BLaER1 treated with 17β-estradiol and CSF1 and Interleukin-3, amounts not matched to agents 10 nM and 100 nM (cell line): ENCODE data around the gene ARF6.

Source experiments
- H3K27ac ChIP-seq, 11 experiments: shearing (Covaris generic); formaldehyde crosslinking; 2 replicates each; pipeline ENCODE4 v1.8.1; 2022
- H3K27me3 ChIP-seq, 11 experiments: shearing (Covaris generic); formaldehyde crosslinking; 2 replicates each; pipeline ENCODE4 v1.8.1; 2022
- H3K36me3 ChIP-seq, 11 experiments: shearing (Covaris generic); formaldehyde crosslinking; 2 replicates each; pipeline ENCODE4 v1.8.1; 2022
- H3K4me1 ChIP-seq, 10 experiments: shearing (Covaris generic); formaldehyde crosslinking; 2 replicates each; pipeline ENCODE4 v1.8.1; 2022
- H3K4me2 ChIP-seq, 11 experiments: shearing (Covaris generic); formaldehyde crosslinking; 2 replicates each; pipeline ENCODE4 v1.8.1; 2022
- H3K4me3 ChIP-seq, 10 experiments: shearing (Covaris generic); formaldehyde crosslinking; 2 replicates each; pipeline ENCODE4 v1.8.1; 2022
- H3K9ac ChIP-seq, 11 experiments: shearing (Covaris generic); formaldehyde crosslinking; 2 replicates each; pipeline ENCODE4 v1.8.1; 2022
- H3K9me3 ChIP-seq, 11 experiments: shearing (Covaris generic); formaldehyde crosslinking; replicated peaks in 1 of 11; 2 replicates each; pipeline ENCODE4 v1.8.1; 2022
- H4K20me1 ChIP-seq, 11 experiments: shearing (Covaris generic); formaldehyde crosslinking; 2 replicates each; pipeline ENCODE4 v1.8.1; 2022
- Cebpa-rat ChIP-seq, 11 experiments: shearing (Covaris generic); IDR thresholded peaks; 2 replicates each; pipeline ENCODE4 v1.8.1; 2022

The ARF6 gene

GRCh38 chr14:49892636-49893308 lies at the start of gene ARF6:
ARF6 (plus strand) TSS chr14:49893082; CDS start chr14:49893737, 655 bp downstream.
- H3K27me3 ChIP-seq = no peaks in the 10 kb centered on the region
- peak within 1 kb of the TSS; percentile 96 to 100 (median 99) for H3K27ac ChIP-seq

GRCh38 chr14:49849213-49849847 lies 43.6 kb upstream of the ARF6 start:
- H3K36me3 ChIP-seq = peaks cover 66 to 70% (median 69%) of the 10 kb centered on the region in 11 experiments
- no peaks in the 10 kb centered on the region for H3K9me3 ChIP-seq
- H4K20me1 ChIP-seq = peaks cover 0 to 67% (median 38%) of the 10 kb centered on the region in 11 experiments; a peak in 17 of 22 replicates
- H3K9ac ChIP-seq = peak overlapping the region in 1 of 11 experiments; percentile 42; a peak in 2 of 22 replicates
- TF ChIP-seq Cebpa-rat (IDR thresholded peaks at IDR 0.05) = no peak
- no peak overlapping the region for H3K27ac ChIP-seq
- peak overlapping the region in 2 of 11 experiments; percentile 15 to 81; a peak in 2 of 22 replicates for H3K4me2 ChIP-seq
- no peak overlapping the region for H3K4me3 ChIP-seq
- peaks cover 9 to 26% (median 17%) of the 10 kb centered on the region in 10 experiments for H3K4me1 ChIP-seq
- no peaks in the 10 kb centered on the region for H3K27me3 ChIP-seq

More at GRCh38 chr14:49892636-49893308, at the start of gene ARF6:
- Histone ChIP-seq H3K9ac (peak within 1 kb of the TSS; percentile 97 to 100 (median 99)), H3K9me3 (peaks cover 0 to 5% (median 0%) of the 10 kb centered on the region in 11 experiments; a peak in 2 of 22 replicates), H3K4me3 (peak within 1 kb of the TSS; percentile 79 to 99 (median 94)), H3K4me2 (peak within 1 kb of the TSS; percentile 82 to 98 (median 92)), H3K4me1 (peaks cover 16 to 44% (median 29%) of the 10 kb centered on the region in 10 experiments), H3K36me3 (peaks cover 23 to 44% (median 33%) of the 10 kb centered on the region in 11 experiments; a peak in 21 of 22 replicates), H4K20me1 (peaks cover 30 to 49% (median 47%) of the 10 kb centered on the region in 11 experiments)
- TF ChIP-seq Cebpa-rat (IDR thresholded peaks at IDR 0.05) = no peak

GRCh38 chr14:49851813-49852212 lies 41.1 kb upstream of the ARF6 start:
- Histone ChIP-seq H3K27me3 (no peaks in the 10 kb centered on the region), H3K4me1 (peaks cover 12 to 35% (median 20%) of the 10 kb centered on the region in 10 experiments), H3K27ac (peak overlapping the region; percentile 88 to 98 (median 94)), H4K20me1 (peaks cover 0 to 45% (median 29%) of the 10 kb centered on the region in 11 experiments; a peak in 16 of 22 replicates), H3K9ac (peak overlapping the region; percentile 91 to 99 (median 96)), H3K9me3 (no peaks in the 10 kb centered on the region), H3K36me3 (peaks cover 41 to 46% (median 44%) of the 10 kb centered on the region in 11 experiments), H3K4me3 (peak overlapping the region; percentile 73 to 92 (median 80)), H3K4me2 (peak overlapping the region; percentile 57 to 84 (median 78))
- TF ChIP-seq Cebpa-rat (IDR thresholded peaks at IDR 0.05) = no peak

- Histone ChIP-seq H3K36me3 (peaks cover 34 to 39% (median 37%) of the 10 kb centered on the region in 11 experiments), H3K4me1 (peaks cover 19 to 42% (median 27%) of the 10 kb centered on the region in 10 experiments), H3K27ac (peak within 1 kb of the TSS; percentile 88 to 98 (median 94)), H4K20me1 (peaks cover 0 to 39% (median 22%) of the 10 kb centered on the region in 11 experiments; a peak in 14 of 22 replicates), H3K9ac (peak within 1 kb of the TSS; percentile 91 to 99 (median 96)), H3K9me3 (no peaks in the 10 kb centered on the region), H3K4me3 (peak within 1 kb of the TSS; percentile 73 to 92 (median 80)), H3K27me3 (no peaks in the 10 kb centered on the region), H3K4me2 (peak within 1 kb of the TSS; percentile 57 to 84 (median 78))
- TF ChIP-seq Cebpa-rat (IDR thresholded peaks at IDR 0.05) = peak in 1 of 11 experiments; percentile 29; a peak in 1 of 22 replicates
Measured at GRCh38 chr14:49852301-49853157, 40.4 kb upstream of the ARF6 start, which contains the start of gene NEMF. NEMF (minus strand) TSS chr14:49852788; CDS start chr14:49852753, 35 bp downstream.

- H3K9ac ChIP-seq = peak overlapping the region; percentile 91 to 99 (median 96)
- peak overlapping the region; percentile 57 to 81 (median 77) for H3K4me2 ChIP-seq
- H4K20me1 ChIP-seq = peaks cover 0 to 33% (median 16%) of the 10 kb centered on the region in 11 experiments; a peak in 13 of 22 replicates
- peaks cover 0 to 2% (median 0%) of the 10 kb centered on the region in 11 experiments; a peak in 7 of 22 replicates for H3K9me3 ChIP-seq
- H3K27me3 ChIP-seq = no peaks in the 10 kb centered on the region
- peaks cover 28 to 33% (median 31%) of the 10 kb centered on the region in 11 experiments for H3K36me3 ChIP-seq
- H3K4me1 ChIP-seq = peaks cover 25 to 48% (median 33%) of the 10 kb centered on the region in 10 experiments
- peak overlapping the region; percentile 73 to 92 (median 80) for H3K4me3 ChIP-seq
- peak overlapping the region; percentile 88 to 98 (median 94); a peak in 20 of 22 replicates for H3K27ac ChIP-seq
- peak in 2 of 11 experiments; percentile 11 to 57; a peak in 1 of 22 replicates for TF ChIP-seq Cebpa-rat (IDR thresholded peaks at IDR 0.05)
Measured at GRCh38 chr14:49853158-49853477, 39.8 kb upstream of the ARF6 start.

- Histone ChIP-seq H4K20me1 (peaks cover 0 to 27% (median 11%) of the 10 kb centered on the region in 11 experiments; a peak in 11 of 22 replicates), H3K27me3 (no peaks in the 10 kb centered on the region), H3K27ac (peak overlapping the region in 1 of 11 experiments; percentile 94; a peak in 1 of 22 replicates), H3K4me3 (peak overlapping the region in 9 of 10 experiments; percentile 34 to 92 (median 78); a peak in 10 of 20 replicates), H3K36me3 (peaks cover 23 to 26% (median 25%) of the 10 kb centered on the region in 11 experiments), H3K9ac (0 out of 22 replicates have a peak overlapping the region, but pooled peaks of 1 of the 11 experiments have one; percentile 94), H3K9me3 (peaks cover 0 to 8% (median 6%) of the 10 kb centered on the region in 11 experiments; a peak in 16 of 22 replicates), H3K4me2 (peak overlapping the region in 10 of 11 experiments; percentile 57 to 81 (median 77); a peak in 16 of 22 replicates), H3K4me1 (peaks cover 32 to 54% (median 36%) of the 10 kb centered on the region in 10 experiments)
- no peak for TF ChIP-seq Cebpa-rat (IDR thresholded peaks at IDR 0.05)
Measured at GRCh38 chr14:49853572-49854375, 39.1 kb upstream of the ARF6 start.

- Histone ChIP-seq H3K4me1 (peaks cover 31 to 43% (median 34%) of the 10 kb centered on the region in 10 experiments), H3K9me3 (peaks cover 0 to 17% (median 11%) of the 10 kb centered on the region in 11 experiments; a peak in 16 of 22 replicates), H3K9ac (peak overlapping the region in 8 of 11 experiments; percentile 20 to 63 (median 35); a peak in 11 of 22 replicates), H3K36me3 (no peaks in the 10 kb centered on the region), H3K27me3 (no peaks in the 10 kb centered on the region), H3K4me2 (peak overlapping the region; percentile 52 to 86 (median 70)), H4K20me1 (no peaks in the 10 kb centered on the region), H3K4me3 (no peak overlapping the region; a peak in 1 of 20 replicates), H3K27ac (peak overlapping the region; percentile 8 to 75 (median 62); a peak in 18 of 22 replicates)
- no peak for TF ChIP-seq Cebpa-rat (IDR thresholded peaks at IDR 0.05)
Measured at GRCh38 chr14:49857427-49858003, 35.4 kb upstream of the ARF6 start.
